WTC11 (cell line): ENCODE results near the gene NUDT16. TPM values are rescaled to one million over a fixed set of nuclear protein-coding genes. Genes with fewer than 3 reads are reported as not detected.

Experiments used
- ATAC-seq: fragments of 200-7000 bp; cut with Tn5 transposase; 2 replicates; pipeline ENCODE4 v1.10.0; 2021; ENCODE audit warnings: mild to moderate bottlenecking, moderate library complexity
- CTCF ChIA-PET: fragments of 300-600 bp; sonication (Branson Sonifier 250); formaldehyde crosslinking; loops from one replicate; lab custom pipeline; 2021; ENCODE audit warnings: antibody characterized with exemption; lab: Charles Lee
- POLR2A ChIA-PET: fragments of 350-600 bp; sonication (Branson Sonifier 250); formaldehyde crosslinking; loops from one replicate; lab custom pipeline; 2021; ENCODE audit warnings: antibody characterized with exemption; lab: Charles Lee
- DNase-seq: peaks from one replicate; pipeline ENCODE4 v3.0.0; 2021; ENCODE audit warnings: low spot score
- H3K27ac Mint-ChIP-seq: 2 replicates; pipeline ENCODE4 v1.8.0; 2021; ENCODE audit warnings: mixed read lengths
- H3K27me3 Mint-ChIP-seq: 2 replicates; pipeline ENCODE4 v1.8.0; 2021; ENCODE audit warnings: low read depth, mild to moderate bottlenecking, moderate library complexity, mixed read lengths
- H3K36me3 Mint-ChIP-seq: 2 replicates; pipeline ENCODE4 v1.8.0; 2021; ENCODE audit warnings: mixed read lengths
- H3K4me1 Mint-ChIP-seq: 2 replicates; pipeline ENCODE4 v1.8.0; 2022; ENCODE audit warnings: mixed read lengths
- H3K4me3 Mint-ChIP-seq: 2 replicates; pipeline ENCODE4 v1.8.0; 2021; ENCODE audit warnings: mild to moderate bottlenecking, moderate library complexity, mixed read lengths
- H3K9me3 Mint-ChIP-seq: 2 replicates; pipeline ENCODE4 v1.8.0; 2021; ENCODE audit warnings: mixed read lengths
- AFF4 ChIP-seq: sonication (generic); formaldehyde crosslinking; IDR thresholded peaks from 2 replicates; pipeline ENCODE4 v1.8.1; 2023; ENCODE audit warnings: mild to moderate bottlenecking, missing genetic modification reagents, borderline replicate concordance
- CREM ChIP-seq: sonication (generic); formaldehyde crosslinking; IDR thresholded peaks from 2 replicates; pipeline ENCODE4 v1.8.1; 2022; ENCODE audit warnings: mild to moderate bottlenecking, missing genetic modification reagents, moderate library complexity
- CTCF ChIP-seq: fragments of 200-600 bp; IDR thresholded peaks from 2 replicates; pipeline ENCODE4 v1.8.0; 2022; ENCODE audit warnings: antibody characterized with exemption
- FOXP4 ChIP-seq: sonication (generic); formaldehyde crosslinking; IDR thresholded peaks from 2 replicates; pipeline ENCODE4 v1.8.0; 2022; ENCODE audit warnings: mild to moderate bottlenecking, missing genetic modification reagents
- NFYB ChIP-seq: sonication (generic); formaldehyde crosslinking; conservative IDR thresholded peaks from 2 replicates; pipeline ENCODE4 v1.8.0; 2022; ENCODE audit warnings: low read depth, missing genetic modification reagents
- OVOL2 ChIP-seq: fragments of 250-450 bp; sonication (Bioruptor Pico); IDR thresholded peaks from 2 replicates; pipeline ENCODE4 v1.9.0; 2021; ENCODE audit warnings: mild to moderate bottlenecking, borderline replicate concordance
- RORB ChIP-seq: fragments of 250-450 bp; sonication (Bioruptor Pico); IDR thresholded peaks from 2 replicates; pipeline ENCODE4 v1.9.0; 2021; ENCODE audit warnings: mild to moderate bottlenecking
- SMAD4 ChIP-seq: sonication (generic); formaldehyde crosslinking; IDR thresholded peaks from 2 replicates; pipeline ENCODE4 v1.8.0; 2022; ENCODE audit warnings: mild to moderate bottlenecking, missing genetic modification reagents
- SP1 ChIP-seq: sonication (generic); formaldehyde crosslinking; conservative IDR thresholded peaks from 2 replicates; pipeline ENCODE4 v1.8.1; 2022; ENCODE audit warnings: missing genetic modification reagents
- TEAD1 ChIP-seq: sonication (generic); formaldehyde crosslinking; IDR thresholded peaks from 2 replicates; pipeline ENCODE4 v1.8.0; 2022; ENCODE audit warnings: mild to moderate bottlenecking, missing genetic modification reagents
- ZNF121 ChIP-seq: sonication (generic); formaldehyde crosslinking; IDR thresholded peaks from 2 replicates; pipeline ENCODE4 v1.8.0; 2023; ENCODE audit warnings: missing genetic modification reagents
- ZNF138 ChIP-seq: sonication (generic); formaldehyde crosslinking; conservative IDR thresholded peaks from 2 replicates; pipeline ENCODE4 v1.8.1; 2022; ENCODE audit warnings: mild to moderate bottlenecking, moderate library complexity, missing genetic modification reagents
- ZNF232 ChIP-seq: sonication (generic); formaldehyde crosslinking; IDR thresholded peaks from 2 replicates; pipeline ENCODE4 v1.8.0; 2022; ENCODE audit warnings: mild to moderate bottlenecking, missing genetic modification reagents
- total RNA-seq: library from RNA; stranded (reverse); gene quantifications from 3 replicates; pipeline ENCODE4 v1.2.3, GENCODE V29; 2021
- TF ChIP-seq, protein P1 (sequence below): sonication (generic); formaldehyde crosslinking; IDR thresholded peaks from 2 replicates; pipeline ENCODE4 v1.8.0; 2023; ENCODE audit warnings: missing genetic modification reagents, mild to moderate bottlenecking, borderline replicate concordance
- TF ChIP-seq, protein P2 (sequence below): sonication (generic); formaldehyde crosslinking; IDR thresholded peaks from 2 replicates; pipeline ENCODE4 v1.8.1; 2022; ENCODE audit warnings: low read depth, missing genetic modification reagents, borderline replicate concordance
- TF ChIP-seq, protein P3 (sequence below): sonication (generic); formaldehyde crosslinking; IDR thresholded peaks from 2 replicates; pipeline ENCODE4 v1.8.1; 2022; ENCODE audit warnings: low read depth, mild to moderate bottlenecking, moderate library complexity, missing genetic modification reagents, borderline replicate concordance
- TF ChIP-seq, protein P4 (sequence below): fragments of 250-450 bp; sonication (Bioruptor Pico); conservative IDR thresholded peaks from 2 replicates; pipeline ENCODE4 v1.9.0; 2021; ENCODE audit warnings: mild to moderate bottlenecking

The NUDT16 gene
- total RNA-seq, 1 experiment from 2014 or later = 17.2 TPM

GRCh38 chr3:131405411-131405810 lies 23.8 kb downstream of the NUDT16 start (continued):
- TF ChIP-seq CTCF (no peak), ZNF138 (no peak), SMAD4 (CRISPR knock-in tag) (no peak), AFF4 (CRISPR knock-in tag) (no peak), TEAD1 (CRISPR knock-in tag) (no peak), FOXP4 (no peak), ZNF121 (CRISPR knock-in tag) (no peak)
- TF ChIP-seq, protein P1, sequence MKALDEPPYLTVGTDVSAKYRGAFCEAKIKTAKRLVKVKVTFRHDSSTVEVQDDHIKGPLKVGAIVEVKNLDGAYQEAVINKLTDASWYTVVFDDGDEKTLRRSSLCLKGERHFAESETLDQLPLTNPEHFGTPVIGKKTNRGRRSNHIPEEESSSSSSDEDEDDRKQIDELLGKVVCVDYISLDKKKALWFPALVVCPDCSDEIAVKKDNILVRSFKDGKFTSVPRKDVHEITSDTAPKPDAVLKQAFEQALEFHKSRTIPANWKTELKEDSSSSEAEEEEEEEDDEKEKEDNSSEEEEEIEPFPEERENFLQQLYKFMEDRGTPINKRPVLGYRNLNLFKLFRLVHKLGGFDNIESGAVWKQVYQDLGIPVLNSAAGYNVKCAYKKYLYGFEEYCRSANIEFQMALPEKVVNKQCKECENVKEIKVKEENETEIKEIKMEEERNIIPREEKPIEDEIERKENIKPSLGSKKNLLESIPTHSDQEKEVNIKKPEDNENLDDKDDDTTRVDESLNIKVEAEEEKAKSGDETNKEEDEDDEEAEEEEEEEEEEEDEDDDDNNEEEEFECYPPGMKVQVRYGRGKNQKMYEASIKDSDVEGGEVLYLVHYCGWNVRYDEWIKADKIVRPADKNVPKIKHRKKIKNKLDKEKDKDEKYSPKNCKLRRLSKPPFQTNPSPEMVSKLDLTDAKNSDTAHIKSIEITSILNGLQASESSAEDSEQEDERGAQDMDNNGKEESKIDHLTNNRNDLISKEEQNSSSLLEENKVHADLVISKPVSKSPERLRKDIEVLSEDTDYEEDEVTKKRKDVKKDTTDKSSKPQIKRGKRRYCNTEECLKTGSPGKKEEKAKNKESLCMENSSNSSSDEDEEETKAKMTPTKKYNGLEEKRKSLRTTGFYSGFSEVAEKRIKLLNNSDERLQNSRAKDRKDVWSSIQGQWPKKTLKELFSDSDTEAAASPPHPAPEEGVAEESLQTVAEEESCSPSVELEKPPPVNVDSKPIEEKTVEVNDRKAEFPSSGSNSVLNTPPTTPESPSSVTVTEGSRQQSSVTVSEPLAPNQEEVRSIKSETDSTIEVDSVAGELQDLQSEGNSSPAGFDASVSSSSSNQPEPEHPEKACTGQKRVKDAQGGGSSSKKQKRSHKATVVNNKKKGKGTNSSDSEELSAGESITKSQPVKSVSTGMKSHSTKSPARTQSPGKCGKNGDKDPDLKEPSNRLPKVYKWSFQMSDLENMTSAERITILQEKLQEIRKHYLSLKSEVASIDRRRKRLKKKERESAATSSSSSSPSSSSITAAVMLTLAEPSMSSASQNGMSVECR (CRISPR knock-in tag) = no peak
- TF ChIP-seq, protein P2, sequence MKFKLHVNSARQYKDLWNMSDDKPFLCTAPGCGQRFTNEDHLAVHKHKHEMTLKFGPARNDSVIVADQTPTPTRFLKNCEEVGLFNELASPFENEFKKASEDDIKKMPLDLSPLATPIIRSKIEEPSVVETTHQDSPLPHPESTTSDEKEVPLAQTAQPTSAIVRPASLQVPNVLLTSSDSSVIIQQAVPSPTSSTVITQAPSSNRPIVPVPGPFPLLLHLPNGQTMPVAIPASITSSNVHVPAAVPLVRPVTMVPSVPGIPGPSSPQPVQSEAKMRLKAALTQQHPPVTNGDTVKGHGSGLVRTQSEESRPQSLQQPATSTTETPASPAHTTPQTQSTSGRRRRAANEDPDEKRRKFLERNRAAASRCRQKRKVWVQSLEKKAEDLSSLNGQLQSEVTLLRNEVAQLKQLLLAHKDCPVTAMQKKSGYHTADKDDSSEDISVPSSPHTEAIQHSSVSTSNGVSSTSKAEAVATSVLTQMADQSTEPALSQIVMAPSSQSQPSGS = no peak
- TF ChIP-seq, protein P3, sequence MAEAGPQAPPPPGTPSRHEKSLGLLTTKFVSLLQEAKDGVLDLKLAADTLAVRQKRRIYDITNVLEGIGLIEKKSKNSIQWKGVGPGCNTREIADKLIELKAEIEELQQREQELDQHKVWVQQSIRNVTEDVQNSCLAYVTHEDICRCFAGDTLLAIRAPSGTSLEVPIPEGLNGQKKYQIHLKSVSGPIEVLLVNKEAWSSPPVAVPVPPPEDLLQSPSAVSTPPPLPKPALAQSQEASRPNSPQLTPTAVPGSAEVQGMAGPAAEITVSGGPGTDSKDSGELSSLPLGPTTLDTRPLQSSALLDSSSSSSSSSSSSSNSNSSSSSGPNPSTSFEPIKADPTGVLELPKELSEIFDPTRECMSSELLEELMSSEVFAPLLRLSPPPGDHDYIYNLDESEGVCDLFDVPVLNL = no peak

DNA sequence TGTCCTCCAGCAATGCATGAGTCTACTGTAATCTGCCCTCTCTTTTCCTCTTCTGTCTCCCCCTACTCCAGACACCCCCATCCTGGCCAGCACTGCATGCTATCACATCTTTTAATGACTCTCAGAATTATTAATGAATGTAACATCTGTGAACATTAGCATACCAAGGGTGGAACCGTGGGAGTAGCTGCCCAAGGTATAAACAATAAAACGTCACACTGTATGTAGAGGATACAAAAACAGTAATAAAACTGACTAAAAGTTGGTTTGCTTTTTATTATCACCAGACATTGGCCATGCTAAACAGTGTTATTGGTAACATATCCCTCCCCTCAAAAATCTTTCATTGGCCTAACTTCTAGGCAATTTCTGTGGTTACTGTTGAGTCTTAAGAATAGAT lies 24.7 kb downstream of the NUDT16 start:
- H3K36me3 Mint-ChIP-seq = 0 out of 2 replicates have a peak, but pooled peaks cover 2% of the 10 kb centered on the region
- no peaks in the 10 kb centered on the region for H3K27me3 Mint-ChIP-seq
- H3K27ac Mint-ChIP-seq = no peak overlapping the region
- no peak overlapping the region for H3K4me3 Mint-ChIP-seq
- ChIA-PET POLR2A (no interaction called here), CTCF (no interaction called here)
- no peaks in the 10 kb centered on the region for H3K4me1 Mint-ChIP-seq
- ATAC-seq (no peak), DNase-seq (no peak)
- H3K9me3 Mint-ChIP-seq = peaks cover 18% of the 10 kb centered on the region
- TF ChIP-seq SP1 (CRISPR knock-in tag) (no peak), OVOL2 (CRISPR knock-in tag) (no peak), FOXP4 (no peak), ZNF232 (CRISPR knock-in tag) (no peak), CREM (CRISPR knock-in tag) (no peak), NFYB (CRISPR knock-in tag) (no peak), RORB (CRISPR knock-in tag) (no peak)
- TF ChIP-seq, protein P4, sequence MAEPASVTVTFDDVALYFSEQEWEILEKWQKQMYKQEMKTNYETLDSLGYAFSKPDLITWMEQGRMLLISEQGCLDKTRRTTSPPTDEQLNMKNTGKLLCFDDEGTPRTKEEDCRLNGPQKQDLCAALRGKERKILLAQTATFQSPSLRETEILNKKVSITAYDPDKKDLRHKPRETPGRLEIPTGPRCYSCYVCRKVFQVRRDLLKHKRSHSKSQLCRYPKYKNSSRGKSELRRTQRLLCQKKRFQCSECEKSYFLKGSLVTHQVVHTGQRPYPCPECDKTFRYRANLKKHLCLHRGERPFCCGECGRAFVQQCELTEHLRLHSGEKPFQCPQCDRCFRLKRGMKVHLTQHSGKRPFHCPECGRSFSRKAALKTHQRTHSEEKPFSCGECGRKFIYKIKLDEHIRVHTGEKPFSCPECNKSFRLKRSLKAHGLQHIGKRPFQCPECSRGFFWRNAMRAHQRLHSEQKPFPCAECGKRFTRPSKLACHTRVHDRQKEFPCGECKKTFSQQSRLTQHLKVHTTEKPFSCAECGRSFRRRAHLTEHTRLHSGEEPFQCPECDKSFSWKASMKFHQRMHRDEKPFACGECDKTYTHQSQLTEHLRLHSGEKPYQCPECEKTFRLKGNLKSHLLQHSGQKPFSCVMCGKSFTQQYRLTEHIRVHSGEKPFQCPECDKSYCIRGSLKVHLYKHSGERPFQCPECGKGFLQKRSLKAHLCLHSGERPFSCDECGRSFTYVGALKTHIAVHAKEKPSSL (CRISPR knock-in tag) = no peak
